ENCODE results near the gene NUAK1.

Gene NUAK1

GRCh38 chr12:106073179-106073578, 65.6 kb downstream of the NUAK1 start:
- no peak for ATAC-seq
- TF ChIP-seq ZNF565 (CRISPR knock-in tag; conservative IDR thresholded peaks at IDR 0.05; ENCODE audit: low read depth) = no peak
- TF ChIP-seq CSDC2 (CRISPR knock-in tag; IDR thresholded peaks at IDR 0.05) = no peak
- TF ChIP-seq BACH2 (CRISPR knock-in tag; IDR thresholded peaks at IDR 0.05; ENCODE audit: borderline replicate concordance) = no peak
- TF ChIP-seq ZC3H10 (CRISPR knock-in tag; IDR thresholded peaks at IDR 0.05) = no peak
- no peak for TF ChIP-seq POU6F1 (CRISPR knock-in tag; IDR thresholded peaks at IDR 0.05; ENCODE audit: borderline replicate concordance, low read depth)
- no peak for TF ChIP-seq RARB (CRISPR knock-in tag; IDR thresholded peaks at IDR 0.05)
- no peak for TF ChIP-seq PPARA (CRISPR knock-in tag; IDR thresholded peaks at IDR 0.05; ENCODE audit: borderline replicate concordance)
- TF ChIP-seq PATZ1 (CRISPR knock-in tag; IDR thresholded peaks at IDR 0.05; ENCODE audit: borderline replicate concordance) = no peak
- TF ChIP-seq ZNF8 (CRISPR knock-in tag; IDR thresholded peaks at IDR 0.05) = no peak
- no peak for TF ChIP-seq ARNTL (CRISPR knock-in tag; IDR thresholded peaks at IDR 0.05; ENCODE audit: borderline replicate concordance, low read depth)
- no peak for TF ChIP-seq OSR1 (CRISPR knock-in tag; IDR thresholded peaks at IDR 0.05)
- TF ChIP-seq ZFP3 (CRISPR knock-in tag; IDR thresholded peaks at IDR 0.05) = no peak
- no peak for TF ChIP-seq SNAI2 (CRISPR knock-in tag; IDR thresholded peaks at IDR 0.05)
- no peak for TF ChIP-seq TSHZ2 (CRISPR knock-in tag; IDR thresholded peaks at IDR 0.05)
- no peak for TF ChIP-seq CREB5 (CRISPR knock-in tag; IDR thresholded peaks at IDR 0.05; ENCODE audit: low read depth)
- no peak for TF ChIP-seq CSRNP3 (CRISPR knock-in tag; IDR thresholded peaks at IDR 0.05)
- no peak for TF ChIP-seq TOX (CRISPR knock-in tag; IDR thresholded peaks at IDR 0.05; ENCODE audit: borderline replicate concordance)
- no peak for TF ChIP-seq ESRRG (CRISPR knock-in tag; IDR thresholded peaks at IDR 0.05)

- TF ChIP-seq TCF4 (CRISPR knock-in tag; IDR thresholded peaks at IDR 0.05; ENCODE audit: borderline replicate concordance) = no peak
- TF ChIP-seq ARNTL (CRISPR knock-in tag; IDR thresholded peaks at IDR 0.05; ENCODE audit: borderline replicate concordance, low read depth) = no peak
- no peak for TF ChIP-seq TSHZ2 (CRISPR knock-in tag; IDR thresholded peaks at IDR 0.05)
- no peak for TF ChIP-seq TOX (CRISPR knock-in tag; IDR thresholded peaks at IDR 0.05; ENCODE audit: borderline replicate concordance)
- no peak for TF ChIP-seq ZNF565 (CRISPR knock-in tag; conservative IDR thresholded peaks at IDR 0.05; ENCODE audit: low read depth)
- TF ChIP-seq PATZ1 (CRISPR knock-in tag; IDR thresholded peaks at IDR 0.05; ENCODE audit: borderline replicate concordance) = no peak
- no peak for TF ChIP-seq GLIS3 (CRISPR knock-in tag; IDR thresholded peaks at IDR 0.05)
- no peak for TF ChIP-seq CSDC2 (CRISPR knock-in tag; IDR thresholded peaks at IDR 0.05)
- TF ChIP-seq ZNF8 (CRISPR knock-in tag; IDR thresholded peaks at IDR 0.05) = no peak
- no peak for TF ChIP-seq SNAI2 (CRISPR knock-in tag; IDR thresholded peaks at IDR 0.05)
- no peak for TF ChIP-seq ZFP30 (CRISPR knock-in tag; IDR thresholded peaks at IDR 0.05)
- no peak for TF ChIP-seq PPARA (CRISPR knock-in tag; IDR thresholded peaks at IDR 0.05; ENCODE audit: borderline replicate concordance)
- TF ChIP-seq ZC3H10 (CRISPR knock-in tag; IDR thresholded peaks at IDR 0.05) = no peak
- TF ChIP-seq POU6F1 (CRISPR knock-in tag; IDR thresholded peaks at IDR 0.05; ENCODE audit: borderline replicate concordance, low read depth) = no peak
- TF ChIP-seq CSRNP3 (CRISPR knock-in tag; IDR thresholded peaks at IDR 0.05) = no peak
- ATAC-seq = no peak
These were observed 66.0 kb downstream of the NUAK1 start for GRCh38 chr12:106072751-106073150.

Data from SK-N-SH treated with all-trans-retinoic acid at 6 μM for 48 hours (cell line).